Cardiac muscle cell (in vitro differentiated cells and primary cell): Measurements from ENCODE around the gene FHOD3. TPM values are rescaled to one million over a fixed set of nuclear protein-coding genes. Genes with fewer than 3 reads are reported as not detected.

Experiments used
- DNase-seq, 2 donors: peaks; one replicate each; pipeline versions ENCODE4 v3.0.0 to v3.0.0-alpha.2; 2010 to 2017; ENCODE audit warnings: low read depth in 1 of 2, low spot score in 1 of 2
- H3K27ac ChIP-seq: fragments of 200-600 bp; sonication (generic); 2 replicates; pipeline ENCODE4 v1.5.1; 2016
- H3K27me3 ChIP-seq: fragments of 200-600 bp; sonication (generic); 2 replicates; pipeline ENCODE4 v1.6.0; 2016; ENCODE audit warnings: control low read depth
- H3K36me3 ChIP-seq: fragments of 200-600 bp; sonication (generic); 2 replicates; pipeline ENCODE4 v1.5.1; 2016; ENCODE audit warnings: control low read depth
- H3K4me1 ChIP-seq: fragments of 200-600 bp; sonication (generic); 2 replicates; pipeline ENCODE4 v1.8.1; 2017; ENCODE audit warnings: low read depth, mild to moderate bottlenecking, mixed run types
- H3K4me3 ChIP-seq: fragments of 200-600 bp; sonication (generic); 2 replicates; pipeline ENCODE4 v1.5.1; 2016; ENCODE audit warnings: mild to moderate bottlenecking
- H3K9me3 ChIP-seq: fragments of 200-600 bp; sonication (generic); 2 replicates; pipeline ENCODE4 v1.5.1; 2017; ENCODE audit warnings: low read depth, mild to moderate bottlenecking, control low read depth
- CTCF ChIP-seq: IDR thresholded peaks from 2 replicates; pipeline ENCODE4 v1.5.1; 2012; ENCODE audit warnings: low read depth, mild to moderate bottlenecking, low read length
- polyA plus RNA-seq: library from polyadenylated mRNA; unstranded; fragments of >200 nt; fragmentation: Nextera tagmentation; extraction: Ambion mirVana; gene quantifications from 2 replicates; pipeline ENCODE4 v1.2.1, GENCODE V29; 2016
- total RNA-seq: library from RNA; depleted of rRNA; stranded (reverse); fragments of >200 nt; gene quantifications from 2 replicates; pipeline ENCODE4 v1.2.3, GENCODE V29; 2016

The FHOD3 gene
- total and polyA plus RNA-seq, 2 experiments from 2014 or later = 127 to 347 TPM

- DNase-seq = no peak
- H3K9me3 ChIP-seq = no peaks in the 10 kb centered on the region
- H3K27me3 ChIP-seq = no peaks in the 10 kb centered on the region
- no peak for TF ChIP-seq CTCF
- peaks cover 84% of the 10 kb centered on the region for H3K4me1 ChIP-seq
- no peak overlapping the region for H3K4me3 ChIP-seq
- H3K36me3 ChIP-seq = no peaks in the 10 kb centered on the region
- H3K27ac ChIP-seq = peak overlapping the region; percentile 7
These were observed 157.4 kb downstream of the FHOD3 start for GRCh38 chr18:36454848-36455458.

- H3K9me3 ChIP-seq = no peaks in the 10 kb centered on the region
- TF ChIP-seq CTCF = no peak
These were observed 158.4 kb downstream of the FHOD3 start for GRCh38 chr18:36455931-36456330.

GRCh38 chr18:36456622-36457021, 159.1 kb downstream of the FHOD3 start:
- Histone ChIP-seq H3K4me3 (no peak overlapping the region), H3K9me3 (no peaks in the 10 kb centered on the region), H3K36me3 (no peaks in the 10 kb centered on the region), H3K27me3 (no peaks in the 10 kb centered on the region), H3K27ac (peak overlapping the region; percentile 89), H3K4me1 (peaks cover 94% of the 10 kb centered on the region)
- TF ChIP-seq CTCF = no peak
- no peak for DNase-seq

More at GRCh38 chr18:36455931-36456330, 158.4 kb downstream of the FHOD3 start:
- Histone ChIP-seq H3K4me3 (no peak overlapping the region), H3K27me3 (no peaks in the 10 kb centered on the region), H3K4me1 (peaks cover 93% of the 10 kb centered on the region), H3K36me3 (no peaks in the 10 kb centered on the region), H3K27ac (peak overlapping the region; percentile 89)
- DNase-seq = no peak

GRCh38 chr18:36457683-36458082, 160.2 kb downstream of the FHOD3 start:
- DNase-seq = no peak
- Histone ChIP-seq H3K36me3 (no peaks in the 10 kb centered on the region), H3K9me3 (no peaks in the 10 kb centered on the region), H3K4me3 (no peak overlapping the region), H3K4me1 (peaks cover 84% of the 10 kb centered on the region), H3K27ac (peak overlapping the region; percentile 89), H3K27me3 (no peaks in the 10 kb centered on the region)
- no peak for TF ChIP-seq CTCF

DNA sequence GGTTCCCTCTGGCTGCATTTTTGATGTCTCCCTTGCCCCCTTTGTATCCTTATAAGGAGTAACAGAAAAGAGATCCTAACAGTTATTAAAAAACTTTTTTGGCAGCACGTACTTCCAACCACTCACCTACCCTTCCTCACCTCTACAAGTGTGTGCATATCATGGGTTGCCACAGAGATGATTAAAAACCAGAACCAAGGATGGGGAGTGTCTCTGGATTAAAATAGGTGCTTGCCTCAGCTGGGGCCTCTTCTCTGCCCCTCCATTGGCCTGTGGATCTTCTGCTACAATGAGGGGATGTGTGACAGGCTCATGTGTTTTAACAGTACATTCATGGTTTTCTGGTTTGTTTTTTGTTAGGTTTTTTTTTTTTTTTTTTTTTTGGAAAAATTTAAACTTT, 160.8 kb downstream of the FHOD3 start:
- Histone ChIP-seq H3K4me3 (no peak overlapping the region), H3K4me1 (peaks cover 80% of the 10 kb centered on the region), H3K27ac (peak overlapping the region; percentile 89), H3K36me3 (no peaks in the 10 kb centered on the region), H3K9me3 (no peaks in the 10 kb centered on the region), H3K27me3 (no peaks in the 10 kb centered on the region)
- no peak for TF ChIP-seq CTCF
- no peak for DNase-seq

- no peak for DNase-seq
- Histone ChIP-seq H3K27ac (peak overlapping the region; percentile 83), H3K27me3 (no peaks in the 10 kb centered on the region), H3K9me3 (no peaks in the 10 kb centered on the region), H3K4me1 (peaks cover 77% of the 10 kb centered on the region), H3K36me3 (no peaks in the 10 kb centered on the region), H3K4me3 (no peak overlapping the region)
- TF ChIP-seq CTCF = no peak
These were observed 161.7 kb downstream of the FHOD3 start for GRCh38 chr18:36459203-36459602.
